ENCODE data around the gene FBLL1. TPM values are rescaled to one million over a fixed set of nuclear protein-coding genes. Genes with fewer than 3 reads are reported as not detected.

FBLL1 gene
- total and polyA plus RNA-seq, 10 of the 15 experiments (the other 5 are each of a cell fraction or from before 2014, with no cell fraction given) = 0.04 to 0.23 (median 0.15) TPM; not detected in 7

DNA sequence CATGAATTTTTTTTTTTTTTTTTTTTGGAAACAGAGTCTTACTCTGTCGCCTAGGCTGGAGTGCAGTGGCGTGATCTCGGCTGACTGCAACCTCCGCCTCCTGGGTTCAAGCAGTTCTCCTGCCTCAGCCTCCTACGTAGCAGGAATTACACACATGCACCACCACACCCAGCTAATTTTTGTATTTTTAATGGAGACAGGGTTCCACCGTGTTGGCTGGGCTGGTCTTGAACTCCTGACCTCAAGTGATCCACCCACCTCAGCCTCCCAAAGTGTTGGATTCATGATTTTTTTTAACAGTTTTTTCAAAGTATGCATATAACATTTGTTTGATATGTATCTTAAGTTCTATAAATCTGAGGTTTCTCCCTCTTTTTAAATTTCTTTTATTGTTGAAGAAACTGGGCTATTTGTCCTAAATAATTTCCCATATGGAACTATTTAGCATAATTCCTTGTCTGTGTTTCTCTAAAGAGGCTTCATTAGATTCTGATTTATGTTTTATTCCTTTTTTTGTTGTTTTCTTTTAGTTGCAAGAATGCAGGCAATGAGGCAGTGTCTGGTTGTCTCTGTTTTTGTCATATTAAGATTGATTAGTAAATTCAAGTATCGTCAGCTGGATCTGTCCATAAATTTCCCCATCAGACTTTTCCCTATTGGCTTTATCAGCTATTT lies 26.4 kb upstream of the FBLL1 start:
- H3K27ac ChIP-seq (ENCODE audit: control insufficient read depth, insufficient read depth) = no peak overlapping the region
- H3K4me3 ChIP-seq = no peak overlapping the region
- TF ChIP-seq POLR2AphosphoS5 (IDR thresholded peaks at IDR 0.05; ENCODE audit: low read length) (no peak), TBL1XR1 (IDR thresholded peaks at IDR 0.05; ENCODE audit: low read depth, low read length) (no peak), HCFC1 (IDR thresholded peaks at IDR 0.05; ENCODE audit: low read length) (no peak), CHD4 (IDR thresholded peaks at IDR 0.05) (no peak), CREB1 (IDR thresholded peaks at IDR 0.05; ENCODE audit: low read depth) (no peak), RFX5 (IDR thresholded peaks at IDR 0.05; ENCODE audit: low read depth, low read length) (no peak), SMAD5 (IDR thresholded peaks at IDR 0.05; ENCODE audit: low read depth) (no peak), FOS (IDR thresholded peaks at IDR 0.05; ENCODE audit: borderline replicate concordance, extremely low read depth, insufficient read length) (no peak), MYB (IDR thresholded peaks at IDR 0.05; ENCODE audit: borderline replicate concordance, low read depth, low read length) (no peak)
- TF ChIP-seq, protein P1, sequence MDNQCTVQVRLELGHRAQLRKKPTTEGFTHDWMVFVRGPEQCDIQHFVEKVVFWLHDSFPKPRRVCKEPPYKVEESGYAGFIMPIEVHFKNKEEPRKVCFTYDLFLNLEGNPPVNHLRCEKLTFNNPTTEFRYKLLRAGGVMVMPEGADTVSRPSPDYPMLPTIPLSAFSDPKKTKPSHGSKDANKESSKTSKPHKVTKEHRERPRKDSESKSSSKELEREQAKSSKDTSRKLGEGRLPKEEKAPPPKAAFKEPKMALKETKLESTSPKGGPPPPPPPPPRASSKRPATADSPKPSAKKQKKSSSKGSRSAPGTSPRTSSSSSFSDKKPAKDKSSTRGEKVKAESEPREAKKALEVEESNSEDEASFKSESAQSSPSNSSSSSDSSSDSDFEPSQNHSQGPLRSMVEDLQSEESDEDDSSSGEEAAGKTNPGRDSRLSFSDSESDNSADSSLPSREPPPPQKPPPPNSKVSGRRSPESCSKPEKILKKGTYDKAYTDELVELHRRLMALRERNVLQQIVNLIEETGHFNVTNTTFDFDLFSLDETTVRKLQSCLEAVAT (IDR thresholded peaks at IDR 0.05) = no peak
- TF ChIP-seq, protein P2, sequence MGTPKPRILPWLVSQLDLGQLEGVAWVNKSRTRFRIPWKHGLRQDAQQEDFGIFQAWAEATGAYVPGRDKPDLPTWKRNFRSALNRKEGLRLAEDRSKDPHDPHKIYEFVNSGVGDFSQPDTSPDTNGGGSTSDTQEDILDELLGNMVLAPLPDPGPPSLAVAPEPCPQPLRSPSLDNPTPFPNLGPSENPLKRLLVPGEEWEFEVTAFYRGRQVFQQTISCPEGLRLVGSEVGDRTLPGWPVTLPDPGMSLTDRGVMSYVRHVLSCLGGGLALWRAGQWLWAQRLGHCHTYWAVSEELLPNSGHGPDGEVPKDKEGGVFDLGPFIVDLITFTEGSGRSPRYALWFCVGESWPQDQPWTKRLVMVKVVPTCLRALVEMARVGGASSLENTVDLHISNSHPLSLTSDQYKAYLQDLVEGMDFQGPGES (IDR thresholded peaks at IDR 0.05) = no peak
- TF ChIP-seq, protein P3, sequence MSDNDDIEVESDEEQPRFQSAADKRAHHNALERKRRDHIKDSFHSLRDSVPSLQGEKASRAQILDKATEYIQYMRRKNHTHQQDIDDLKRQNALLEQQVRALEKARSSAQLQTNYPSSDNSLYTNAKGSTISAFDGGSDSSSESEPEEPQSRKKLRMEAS (IDR thresholded peaks at IDR 0.05; ENCODE audit: low read depth, low read length) = no peak
- 99% methylated on average over 6 of the region's 7 CpGs for WGBS (ENCODE audit: insufficient coverage, insufficient replicate concordance, low lambda C conversion rate, missing lambda C conversion rate)
- no peaks in the 10 kb centered on the region for H3K9me3 ChIP-seq (replicated peaks; ENCODE audit: control insufficient read depth, insufficient read depth, low read length)
- no TSS peak for BruUV-seq (replicated peaks)
- intact Hi-C loops (cut with micrococcal nuclease; ENCODE audit: unreplicated experiment) = no loop called here
- RAD21 ChIA-PET (ENCODE audit: unreplicated experiment) = no interaction called here
- SMC1A ChIA-PET (ENCODE audit: uncharacterized antibody, unreplicated experiment) = no interaction called here
- DNase-seq (ENCODE audit: low read depth, low spot score) (no peak), ATAC-seq (no peak), FAIRE-seq (no peak)
- no peaks in the 10 kb centered on the region for H3K4me1 ChIP-seq (ENCODE audit: control insufficient read depth, insufficient read depth, low read length)
- H3K79me2 ChIP-seq (ENCODE audit: control insufficient read depth, insufficient read depth, low read length) = no peaks in the 10 kb centered on the region
- in situ Hi-C loops (cut with MboI) = no loop called here
- CTCF ChIA-PET = no interaction called here
- peaks cover 3 to 20% of the 10 kb centered on the region in 2 experiments; a peak in 3 of 4 replicates for H3K36me3 ChIP-seq (ENCODE audit: control insufficient read depth in 2 of 2, insufficient read depth in 2 of 2, low read length in 1 of 2)
- no peak overlapping the region for H3K4me2 ChIP-seq (ENCODE audit: control insufficient read depth, insufficient read depth)
- no peak overlapping the region for H2AFZ ChIP-seq (ENCODE audit: control insufficient read depth, low read depth, low read length)
- H4K20me1 ChIP-seq (ENCODE audit: control insufficient read depth, insufficient read depth) = no peaks in the 10 kb centered on the region
- POLR2A ChIA-PET = no interaction called here
- H3K27me3 ChIP-seq (replicated peaks in 1 of 2; ENCODE audit: control insufficient read depth in 2 of 2, insufficient read depth in 2 of 2, low read length in 1 of 2) = no peaks in the 10 kb centered on the region
- no peak overlapping the region for H3K9ac ChIP-seq (ENCODE audit: control insufficient read depth, insufficient read depth, low read length)
